OCI-LY3 (cell line): Measurements from ENCODE around the gene ITIH6.
"Not testable (repeated sequence)": the region's sequence is repeated elsewhere in the genome, so short reads cannot be mapped to it uniquely, and the experiment has no call there.

Source experiments
- H2AFZ ChIP-seq: fragments of 200-600, 300-600 bp; shearing (Covaris generic); 2 replicates; pipeline ENCODE4 v1.6.0; 2014; ENCODE audit warnings: antibody characterized with exemption, low read depth, low read length
- H3K27ac ChIP-seq: fragments of 200-600, 300-600 bp; sonication (generic); 2 replicates; pipeline ENCODE4 v1.5.1; 2014; ENCODE audit warnings: mild to moderate bottlenecking, low read length, moderate library complexity, mixed read lengths
- H3K27me3 ChIP-seq: fragments of 200-600, 300-600 bp; sonication (generic); 2 replicates; pipeline ENCODE4 v1.6.1; 2014; ENCODE audit warnings: low read depth, low read length, mixed read lengths
- H3K36me3 ChIP-seq: fragments of 200-600, 300-600 bp; sonication (generic); replicated peaks from 2 replicates; pipeline ENCODE3; 2014; ENCODE audit warnings: low read depth, low read length, mixed read lengths
- H3K4me1 ChIP-seq: fragments of 300-600, 200-600 bp; sonication (generic); 2 replicates; pipeline ENCODE4 v1.6.1; 2014; ENCODE audit warnings: low read length, mixed read lengths
- H3K4me2 ChIP-seq: fragments of 200-600, 300-600 bp; sonication (generic); 2 replicates; pipeline ENCODE4 v1.6.1; 2014; ENCODE audit warnings: low read length, mixed read lengths
- H3K4me3 ChIP-seq: fragments of 300-600, 200-600 bp; sonication (generic); 2 replicates; pipeline ENCODE4 v1.5.1; 2014; ENCODE audit warnings: antibody characterized with exemption, mild to moderate bottlenecking, low read length, moderate library complexity
- H3K79me2 ChIP-seq: fragments of 300-600, 200-600 bp; shearing (Covaris generic); 2 replicates; pipeline ENCODE4 v1.6.1; 2014; ENCODE audit warnings: mild to moderate bottlenecking, low read length, mixed read lengths
- H3K9ac ChIP-seq: fragments of 300-600, 200-600 bp; shearing (Covaris generic); 2 replicates; pipeline ENCODE4 v1.6.0; 2014; ENCODE audit warnings: mild to moderate bottlenecking, low read length, moderate library complexity
- H3K9me3 ChIP-seq: fragments of 200-600, 300-600 bp; shearing (Covaris generic); 2 replicates; pipeline ENCODE4 v1.6.1; 2014; ENCODE audit warnings: low read length, mixed read lengths; ENCODE audit not compliant: insufficient read depth
- H4K20me1 ChIP-seq: fragments of 200-600, 300-600 bp; sonication (generic); 2 replicates; pipeline ENCODE4 v1.6.1; 2016; ENCODE audit warnings: low read length, mixed read lengths; ENCODE audit not compliant: insufficient read depth
- CTCF ChIP-seq: fragments of 200-600, 300-600 bp; sonication (generic); IDR thresholded peaks from 2 replicates; pipeline ENCODE4 v1.5.1; 2014; ENCODE audit warnings: antibody characterized with exemption, low read length, low read depth
- EZH2phosphoT487 ChIP-seq: fragments of 200-600 bp; shearing (Covaris generic); IDR thresholded peaks from 2 replicates; pipeline ENCODE4 v1.6.1; 2018; ENCODE audit warnings: antibody characterized with exemption, mixed run types, low read depth

ITIH6 gene

GRCh38 chrX:54799046-54799445 is 991 bp upstream of the ITIH6 start:
- Histone ChIP-seq H3K4me1 (no peaks in the 10 kb centered on the region), H3K9ac (no peak overlapping the region), H3K9me3 (no peaks in the 10 kb centered on the region), H3K36me3 (no peaks in the 10 kb centered on the region), H3K27me3 (no peaks in the 10 kb centered on the region), H3K4me2 (no peak overlapping the region), H4K20me1 (no peaks in the 10 kb centered on the region), H3K27ac (no peak overlapping the region), H2AFZ (no peak overlapping the region), H3K4me3 (no peak overlapping the region), H3K79me2 (no peaks in the 10 kb centered on the region)
- TF ChIP-seq EZH2phosphoT487 (no peak), CTCF (no peak)

- no peak overlapping the region for H3K4me2 ChIP-seq
- H3K36me3 ChIP-seq = no peaks in the 10 kb centered on the region
- H3K27ac ChIP-seq = no peak overlapping the region
- no peak overlapping the region for H3K9ac ChIP-seq
- TF ChIP-seq EZH2phosphoT487 = no peak
- no peak for TF ChIP-seq CTCF
- no peaks in the 10 kb centered on the region for H3K79me2 ChIP-seq
- no peak overlapping the region for H2AFZ ChIP-seq
- H3K4me1 ChIP-seq = no peaks in the 10 kb centered on the region
- H3K27me3 ChIP-seq = no peaks in the 10 kb centered on the region
- H3K9me3 ChIP-seq = no peaks in the 10 kb centered on the region
- H3K4me3 ChIP-seq = no peak overlapping the region
- H4K20me1 ChIP-seq = no peaks in the 10 kb centered on the region
These were observed 3.3 kb downstream of the ITIH6 start for GRCh38 chrX:54794795-54795194.

GRCh38 chrX:54794028-54794427 is 4.0 kb downstream of the ITIH6 start:
- no peaks in the 10 kb centered on the region for H3K79me2 ChIP-seq
- no peak overlapping the region for H3K9ac ChIP-seq
- H3K4me2 ChIP-seq = no peak overlapping the region
- no peaks in the 10 kb centered on the region for H3K36me3 ChIP-seq
- H3K4me3 ChIP-seq = no peak overlapping the region
- no peak overlapping the region for H3K27ac ChIP-seq
- H3K9me3 ChIP-seq = no peaks in the 10 kb centered on the region
- H4K20me1 ChIP-seq = no peaks in the 10 kb centered on the region
- H3K27me3 ChIP-seq = no peaks in the 10 kb centered on the region
- no peaks in the 10 kb centered on the region for H3K4me1 ChIP-seq
- TF ChIP-seq EZH2phosphoT487 = no peak
- no peak for TF ChIP-seq CTCF
- H2AFZ ChIP-seq = no peak overlapping the region

- H3K9me3 ChIP-seq, H3K4me3 ChIP-seq, H3K27ac ChIP-seq, H4K20me1 ChIP-seq, H3K4me2 ChIP-seq, H3K9ac ChIP-seq, H3K4me1 ChIP-seq, H3K79me2 ChIP-seq, H2AFZ ChIP-seq, H3K27me3 ChIP-seq, H3K36me3 ChIP-seq: not testable (repeated sequence)
These were observed 8.7 kb downstream of the ITIH6 start for GRCh38 chrX:54789405-54789804.

GRCh38 chrX:54788446-54788845 is 9.6 kb downstream of the ITIH6 start:
- H3K9me3 ChIP-seq = no peaks in the 10 kb centered on the region
- no peaks in the 10 kb centered on the region for H3K4me1 ChIP-seq
- TF ChIP-seq EZH2phosphoT487 = no peak
- no peak for TF ChIP-seq CTCF
- no peak overlapping the region for H2AFZ ChIP-seq
- no peaks in the 10 kb centered on the region for H3K79me2 ChIP-seq
- H3K4me3 ChIP-seq = no peak overlapping the region
- no peak overlapping the region for H3K27ac ChIP-seq
- H3K36me3 ChIP-seq = no peaks in the 10 kb centered on the region
- no peaks in the 10 kb centered on the region for H3K27me3 ChIP-seq
- no peaks in the 10 kb centered on the region for H4K20me1 ChIP-seq
- H3K4me2 ChIP-seq = no peak overlapping the region
- no peak overlapping the region for H3K9ac ChIP-seq
